HCT116 (cell line): ENCODE measurements around the gene DENND5A. TPM values are rescaled to one million over a fixed set of nuclear protein-coding genes. Genes with fewer than 3 reads are reported as not detected.

Experiments used
- ATAC-seq: fragments of 200-7000 bp; cut with Tn5 transposase; 2 replicates; pipeline ENCODE4 v1.9.1; 2020; ENCODE audit warnings: mild to moderate bottlenecking, moderate library complexity
- BruUV-seq: library from RNA; stranded (reverse); fragments of 400-500 nt; replicated peaks from 2 replicates; lab custom pipeline; 2021; lab: Mats Ljungman, UMichigan
- CTCF ChIA-PET: fragments of 300-600 bp; sonication (Branson Sonifier 250); formaldehyde crosslinking; loops from one replicate; lab custom pipeline; 2021; ENCODE audit warnings: antibody characterized with exemption; lab: Charles Lee
- POLR2A ChIA-PET: fragments of 300-600, 350-600 bp; sonication (Branson Sonifier 250); formaldehyde crosslinking; loops from one replicate; lab custom pipeline; 2021; ENCODE audit warnings: antibody characterized with exemption; lab: Charles Lee
- RAD21 ChIA-PET, 2 experiments: fragments of 300-600 bp; sonication (Branson Sonifier 250); formaldehyde crosslinking; loops; one replicate each; lab custom pipeline; 2023; ENCODE audit warnings: low total read pairs in 2 of 2; ENCODE audit not compliant: uncharacterized antibody in 2 of 2, unreplicated experiment in 2 of 2, low non-redundant PET in 1 of 2; lab: Charles Lee
- DNase-seq: peaks from one replicate; pipeline ENCODE4 v3.0.0-alpha.2; 2010; ENCODE audit warnings: low read depth, low spot score
- H2AFZ ChIP-seq: fragments of 200-600 bp; shearing (Covaris generic), sonication (generic); 2 replicates; pipeline ENCODE4 v1.6.1; 2017; ENCODE audit warnings: low read depth, mixed run types, mixed read lengths, antibody characterized with exemption, low read length; ENCODE audit not compliant: poor library complexity, severe bottlenecking
- H3K27ac ChIP-seq: 2 replicates; pipeline ENCODE4 v1.5.1; 2012; ENCODE audit warnings: low read depth, low read length
- H3K27me3 ChIP-seq: fragments of 200-600 bp; sonication (generic); 2 replicates; pipeline ENCODE4 v1.6.1; 2016; ENCODE audit warnings: mixed run types, low read length, mixed read lengths; ENCODE audit not compliant: insufficient read depth
- H3K36me3 ChIP-seq, 2 experiments: fragments of 200-500 bp in 1 of 2; fragments of 200-600 bp in 1 of 2; sonication (Bioruptor generic) in 1 of 2; sonication (generic) in 1 of 2; 2 replicates each; pipeline versions ENCODE4 v1.5.1 to v1.6.1; 2014 to 2016; ENCODE audit warnings: low read length in 2 of 2, inconsistent platforms in 1 of 2, mixed read lengths in 1 of 2, mixed run types in 1 of 2; ENCODE audit not compliant: insufficient read depth in 2 of 2, control insufficient read depth in 1 of 2
- H3K4me1 ChIP-seq, 2 experiments: fragments of 200-600 bp in 1 of 2; sonication (generic) in 1 of 2; 2 replicates each; pipeline versions ENCODE4 v1.5.1 to v1.6.1; 2012 to 2017; ENCODE audit warnings: low read length in 2 of 2, inconsistent platforms in 1 of 2, mild to moderate bottlenecking in 1 of 2, mixed read lengths in 1 of 2, mixed run types in 1 of 2, moderate library complexity in 1 of 2; ENCODE audit not compliant: insufficient read depth in 2 of 2, control insufficient read depth in 1 of 2
- H3K4me2 ChIP-seq: fragments of 200-600 bp; sonication (generic); 2 replicates; pipeline ENCODE4 v1.6.1; 2017; ENCODE audit warnings: mixed run types, low read length, mixed read lengths
- H3K4me3 ChIP-seq, 2 experiments: fragments of 200-600 bp in 1 of 2; sonication (generic) in 1 of 2; replicated peaks in 1 of 2; 2 replicates each; pipeline ENCODE4 v1.5.1; 2011 to 2016; ENCODE audit warnings: low read length in 2 of 2, control low read depth in 1 of 2, low read depth in 1 of 2, mild to moderate bottlenecking in 1 of 2, mixed read lengths in 1 of 2, mixed run types in 1 of 2
- H3K79me2 ChIP-seq: fragments of 200-600 bp; sonication (generic); 2 replicates; pipeline ENCODE4 v1.6.1; 2017; ENCODE audit warnings: mild to moderate bottlenecking, mixed run types, low read length, moderate library complexity, mixed read lengths; ENCODE audit not compliant: insufficient read depth
- H3K9ac ChIP-seq: fragments of 200-600 bp; sonication (generic); 2 replicates; pipeline ENCODE4 v1.6.1; 2016; ENCODE audit warnings: low read length, mixed read lengths
- H3K9me2 ChIP-seq: fragments of 200-600 bp; sonication (generic), shearing (Covaris generic); 2 replicates; pipeline ENCODE4 v1.6.1; 2017; ENCODE audit warnings: mixed run types, mild to moderate bottlenecking, moderate library complexity; ENCODE audit not compliant: insufficient read depth
- H3K9me3 ChIP-seq, 2 experiments: fragments of 200-500 bp in 1 of 2; fragments of 200-600 bp in 1 of 2; sonication (Bioruptor generic) in 1 of 2; sonication (generic) in 1 of 2; 2 replicates each; pipeline ENCODE4 v1.6.1; 2014 to 2017; ENCODE audit warnings: low read length in 2 of 2, mixed read lengths in 2 of 2, inconsistent platforms in 1 of 2, low read depth in 1 of 2, mild to moderate bottlenecking in 1 of 2, mixed run types in 1 of 2, moderate library complexity in 1 of 2; ENCODE audit not compliant: control insufficient read depth in 1 of 2, insufficient read depth in 1 of 2
- H4K20me1 ChIP-seq: fragments of 200-600 bp; sonication (generic), shearing (Covaris generic); 2 replicates; pipeline ENCODE4 v1.6.1; 2017; ENCODE audit warnings: mixed run types, mild to moderate bottlenecking, moderate library complexity; ENCODE audit not compliant: insufficient read depth
- ZFX ChIP-seq: fragments of 450-650 bp; IDR thresholded peaks from 2 replicates; pipeline ENCODE4 v1.6.1; 2017
- intact Hi-C: fragments of 100-400 bp; cut with micrococcal nuclease; formaldehyde crosslinking; loops from 2 replicates; pipeline ENCODE4 v1.10.0; 2022
- total RNA-seq: library from RNA; stranded (reverse); gene quantifications from one replicate; pipeline ENCODE4 v1.2.1, GENCODE V29; 2021; ENCODE audit not compliant: unreplicated experiment
- TF ChIP-seq, protein P1 (sequence below): IDR thresholded peaks from 2 replicates; pipeline ENCODE4 v1.6.1; 2011; ENCODE audit warnings: mild to moderate bottlenecking, low read length, moderate library complexity; ENCODE audit not compliant: insufficient replicate concordance; ENCODE audit errors: extremely low read depth
- TF ChIP-seq, protein P2 (sequence below): IDR thresholded peaks from 2 replicates; pipeline ENCODE4 v1.6.1; 2012; ENCODE audit warnings: low read depth

DENND5A gene
- total RNA-seq, 1 experiment from 2014 or later = 48.6 TPM

DNA sequence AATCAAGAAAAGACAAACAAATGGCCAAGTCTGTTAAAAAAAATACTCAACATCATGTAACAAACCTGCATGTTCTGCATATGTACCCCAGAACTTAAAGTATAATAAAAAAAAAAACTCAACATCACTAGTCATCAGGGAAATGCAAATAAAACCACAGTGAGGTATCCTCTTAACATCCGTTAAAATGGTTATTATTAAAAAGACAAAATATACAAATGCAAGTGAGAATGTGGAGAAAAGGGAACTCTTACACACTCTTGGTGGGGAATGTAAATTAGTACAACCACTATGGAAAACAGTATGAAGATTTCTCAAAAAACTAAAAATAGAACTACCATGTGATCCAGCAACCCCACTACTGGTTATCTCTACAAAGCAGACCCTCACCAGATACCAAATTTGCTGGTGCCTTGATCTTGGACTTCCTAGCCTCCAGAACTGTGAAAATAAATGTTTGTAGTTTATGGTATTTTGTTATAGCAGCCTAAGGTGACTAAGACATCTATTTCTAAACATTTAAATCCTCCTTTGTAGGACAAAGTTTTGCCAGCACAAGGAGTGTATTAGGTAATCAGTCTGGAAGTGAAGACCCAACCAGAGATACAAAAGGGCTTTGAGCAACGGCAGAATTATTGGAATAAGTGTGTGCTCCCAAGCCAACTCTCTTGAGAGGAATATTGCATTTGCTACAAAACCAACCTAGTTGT is 141.4 kb downstream of the DENND5A start:
- Histone ChIP-seq H2AFZ (no peak overlapping the region), H3K27me3 (no peaks in the 10 kb centered on the region), H3K36me3 (no peaks in the 10 kb centered on the region), H3K9me3 (no peaks in the 10 kb centered on the region), H3K4me2 (no peak overlapping the region), H3K4me3 (no peak overlapping the region), H3K27ac (no peak overlapping the region), H4K20me1 (no peaks in the 10 kb centered on the region), H3K9me2 (no peaks in the 10 kb centered on the region), H3K9ac (no peak overlapping the region), H3K79me2 (no peaks in the 10 kb centered on the region), H3K4me1 (no peaks in the 10 kb centered on the region)
- POLR2A ChIA-PET = no interaction called here
- RAD21 ChIA-PET = no interaction called here
- ATAC-seq (no peak), DNase-seq (no peak)
- TF ChIP-seq ZFX = no peak
- TF ChIP-seq, protein P1, sequence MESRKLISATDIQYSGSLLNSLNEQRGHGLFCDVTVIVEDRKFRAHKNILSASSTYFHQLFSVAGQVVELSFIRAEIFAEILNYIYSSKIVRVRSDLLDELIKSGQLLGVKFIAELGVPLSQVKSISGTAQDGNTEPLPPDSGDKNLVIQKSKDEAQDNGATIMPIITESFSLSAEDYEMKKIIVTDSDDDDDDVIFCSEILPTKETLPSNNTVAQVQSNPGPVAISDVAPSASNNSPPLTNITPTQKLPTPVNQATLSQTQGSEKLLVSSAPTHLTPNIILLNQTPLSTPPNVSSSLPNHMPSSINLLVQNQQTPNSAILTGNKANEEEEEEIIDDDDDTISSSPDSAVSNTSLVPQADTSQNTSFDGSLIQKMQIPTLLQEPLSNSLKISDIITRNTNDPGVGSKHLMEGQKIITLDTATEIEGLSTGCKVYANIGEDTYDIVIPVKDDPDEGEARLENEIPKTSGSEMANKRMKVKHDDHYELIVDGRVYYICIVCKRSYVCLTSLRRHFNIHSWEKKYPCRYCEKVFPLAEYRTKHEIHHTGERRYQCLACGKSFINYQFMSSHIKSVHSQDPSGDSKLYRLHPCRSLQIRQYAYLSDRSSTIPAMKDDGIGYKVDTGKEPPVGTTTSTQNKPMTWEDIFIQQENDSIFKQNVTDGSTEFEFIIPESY = no peak
- TF ChIP-seq, protein P2, sequence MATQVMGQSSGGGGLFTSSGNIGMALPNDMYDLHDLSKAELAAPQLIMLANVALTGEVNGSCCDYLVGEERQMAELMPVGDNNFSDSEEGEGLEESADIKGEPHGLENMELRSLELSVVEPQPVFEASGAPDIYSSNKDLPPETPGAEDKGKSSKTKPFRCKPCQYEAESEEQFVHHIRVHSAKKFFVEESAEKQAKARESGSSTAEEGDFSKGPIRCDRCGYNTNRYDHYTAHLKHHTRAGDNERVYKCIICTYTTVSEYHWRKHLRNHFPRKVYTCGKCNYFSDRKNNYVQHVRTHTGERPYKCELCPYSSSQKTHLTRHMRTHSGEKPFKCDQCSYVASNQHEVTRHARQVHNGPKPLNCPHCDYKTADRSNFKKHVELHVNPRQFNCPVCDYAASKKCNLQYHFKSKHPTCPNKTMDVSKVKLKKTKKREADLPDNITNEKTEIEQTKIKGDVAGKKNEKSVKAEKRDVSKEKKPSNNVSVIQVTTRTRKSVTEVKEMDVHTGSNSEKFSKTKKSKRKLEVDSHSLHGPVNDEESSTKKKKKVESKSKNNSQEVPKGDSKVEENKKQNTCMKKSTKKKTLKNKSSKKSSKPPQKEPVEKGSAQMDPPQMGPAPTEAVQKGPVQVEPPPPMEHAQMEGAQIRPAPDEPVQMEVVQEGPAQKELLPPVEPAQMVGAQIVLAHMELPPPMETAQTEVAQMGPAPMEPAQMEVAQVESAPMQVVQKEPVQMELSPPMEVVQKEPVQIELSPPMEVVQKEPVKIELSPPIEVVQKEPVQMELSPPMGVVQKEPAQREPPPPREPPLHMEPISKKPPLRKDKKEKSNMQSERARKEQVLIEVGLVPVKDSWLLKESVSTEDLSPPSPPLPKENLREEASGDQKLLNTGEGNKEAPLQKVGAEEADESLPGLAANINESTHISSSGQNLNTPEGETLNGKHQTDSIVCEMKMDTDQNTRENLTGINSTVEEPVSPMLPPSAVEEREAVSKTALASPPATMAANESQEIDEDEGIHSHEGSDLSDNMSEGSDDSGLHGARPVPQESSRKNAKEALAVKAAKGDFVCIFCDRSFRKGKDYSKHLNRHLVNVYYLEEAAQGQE = no peak
- intact Hi-C loops = no loop called here
- CTCF ChIA-PET = no interaction called here
- BruUV-seq = no TSS peak
